Measurements from ENCODE around the gene DTX1. TPM values are rescaled to one million over a fixed set of nuclear protein-coding genes. Genes with fewer than 3 reads are reported as not detected.

Gene DTX1
- total RNA-seq, 1 donor from 2014 or later = 3.2 TPM

GRCh38 chr12:113092607-113093408, 36.3 kb downstream of the DTX1 start:
- no peak for DNase-seq (ENCODE audit: extremely low read depth, low read depth, low spot score)

GRCh38 chr12:113093409-113094101, 37.0 kb downstream of the DTX1 start:
- DNase-seq (ENCODE audit: extremely low read depth, low read depth, low spot score) = no peak

GRCh38 chr12:113094738-113095137, 38.2 kb downstream of the DTX1 start:
- no peak for DNase-seq (ENCODE audit: extremely low read depth, low read depth, low spot score)

GRCh38 chr12:113095405-113095804, 38.9 kb downstream of the DTX1 start:
- DNase-seq (ENCODE audit: extremely low read depth, low read depth, low spot score) = no peak

GRCh38 chr12:113096675-113097461, 40.3 kb downstream of the DTX1 start:
- DNase-seq (ENCODE audit: extremely low read depth, low read depth, low spot score) = no peak

- DNase-seq (ENCODE audit: extremely low read depth, low read depth, low spot score) = no peak
These were observed 41.3 kb downstream of the DTX1 start for GRCh38 chr12:113097716-113098440.

- peak; percentile 16 for DNase-seq (ENCODE audit: extremely low read depth, low read depth, low spot score)
These were observed 42.0 kb downstream of the DTX1 start for GRCh38 chr12:113098441-113099028.

- DNase-seq (ENCODE audit: extremely low read depth, low read depth, low spot score) = no peak
These were observed 42.8 kb downstream of the DTX1 start for GRCh38 chr12:113099364-113099763.

- no peak for DNase-seq (ENCODE audit: extremely low read depth, low read depth, low spot score)
These were observed 43.2 kb downstream of the DTX1 start for GRCh38 chr12:113099764-113100163.

- DNase-seq (ENCODE audit: extremely low read depth, low read depth, low spot score) = no peak
These were observed 45.2 kb downstream of the DTX1 start for GRCh38 chr12:113101751-113102150.

GRCh38 chr12:113102811-113103210, 46.3 kb downstream of the DTX1 start:
- no peak for DNase-seq (ENCODE audit: extremely low read depth, low read depth, low spot score)

- DNase-seq (ENCODE audit: extremely low read depth, low read depth, low spot score) = no peak
These were observed 47.4 kb downstream of the DTX1 start for GRCh38 chr12:113103756-113104450.

- no peak for DNase-seq (ENCODE audit: extremely low read depth, low read depth, low spot score)
These were observed 48.5 kb downstream of the DTX1 start for GRCh38 chr12:113104953-113105510.

GRCh38 chr12:113105606-113106271, 49.2 kb downstream of the DTX1 start:
- DNase-seq (ENCODE audit: extremely low read depth, low read depth, low spot score) = no peak

- DNase-seq (ENCODE audit: extremely low read depth, low read depth, low spot score) = no peak
These were observed 49.8 kb downstream of the DTX1 start for GRCh38 chr12:113106361-113106760.

GRCh38 chr12:113108308-113108707, 51.8 kb downstream of the DTX1 start:
- DNase-seq (ENCODE audit: extremely low read depth, low read depth, low spot score) = no peak

- DNase-seq (ENCODE audit: extremely low read depth, low read depth, low spot score) = no peak
These were observed 52.8 kb downstream of the DTX1 start for GRCh38 chr12:113109360-113109759.

GRCh38 chr12:113109872-113110599, 53.5 kb downstream of the DTX1 start:
- DNase-seq (ENCODE audit: extremely low read depth, low read depth, low spot score) = no peak
